Testis (tissue), 3 donors: Measurements from ENCODE around the gene SINHCAF. TPM values are rescaled to one million over a fixed set of nuclear protein-coding genes. Genes with fewer than 3 reads are reported as not detected.
A peak's percentile ranks its signal among the peaks of the same experiment; 100 is the strongest.
"Not testable (repeated sequence)": the region's sequence is repeated elsewhere in the genome, so short reads cannot be mapped to it uniquely, and the experiment has no call there.

Source experiments
- DNase-seq: peaks from one replicate; pipeline ENCODE4 v3.0.0-alpha.2; 2019
- H3K27ac ChIP-seq, 2 donors: fragments of 200-600 bp; sonication (generic); one replicate each; pipeline ENCODE4 v1.5.1; 2019
- H3K27me3 ChIP-seq: fragments of 200-600 bp; sonication (generic); one replicate; pipeline ENCODE4 v1.5.1; 2019
- H3K36me3 ChIP-seq: fragments of 200-600 bp; sonication (generic); one replicate; pipeline ENCODE4 v1.5.1; 2017; ENCODE audit warnings: low read depth; ENCODE audit errors: missing control alignments
- H3K4me1 ChIP-seq: fragments of 200-600 bp; sonication (generic); one replicate; pipeline ENCODE4 v1.5.1; 2019
- H3K4me3 ChIP-seq, 2 donors: fragments of 200-600 bp; sonication (generic); one replicate each; pipeline ENCODE4 v1.5.1; 2017 to 2019
- H3K9me3 ChIP-seq: fragments of 200-600 bp; sonication (generic); one replicate; pipeline ENCODE4 v1.5.1; 2017
- POLR2A ChIP-seq: fragments of 450-650 bp; IDR thresholded peaks from one replicate; pipeline ENCODE4 v1.6.1; 2017; ENCODE audit warnings: antibody characterized with exemption, mild to moderate bottlenecking, moderate library complexity
- WGBS, 2 donors: methylation state at CpG; one replicate each; pipeline ENCODE4 v1.1.5; 2018; 5-methylcytosine and 5-hydroxymethylcytosine counted together
- intact Hi-C: fragments of 100-400 bp; cut with DNase I; formaldehyde crosslinking; loops from one replicate; pipeline ENCODE4 v1.15.1; 2023; ENCODE audit warnings: low total_unique reads
- polyA plus RNA-seq: library from polyadenylated mRNA; stranded (reverse); fragments of 350-450 nt; fragmentation: Illumina TruSeq; extraction: RNeasy Lipid Tissue Mini Kit (QIAGEN cat#74804); gene quantifications from one replicate; pipeline ENCODE4 v1.2.3, GENCODE V29; 2014; ENCODE audit warnings: low read depth, low replicate concordance; ENCODE audit not compliant: insufficient read depth
- total RNA-seq, 2 donors: library from RNA; depleted of rRNA; stranded (reverse); fragments of >200 nt; gene quantifications; one replicate each; pipeline ENCODE4 v1.2.3, GENCODE V29; 2016
- TF ChIP-seq, protein P1 (sequence below), 3 experiments: fragments of 450-650 bp in 2 of 3; fragments of 200-600 bp in 1 of 3; sonication (generic) in 1 of 3; IDR thresholded peaks; one replicate each; pipeline ENCODE4 v1.5.1; 2016 to 2019; ENCODE audit warnings: antibody characterized with exemption in 3 of 3, mild to moderate bottlenecking in 2 of 3, moderate library complexity in 1 of 3

Gene SINHCAF
- total and polyA plus RNA-seq, 3 donors from 2014 or later: 45.2 to 47.9 (median 46.8) TPM

GRCh38 chr12:31248337-31248736 is 77.6 kb downstream of the SINHCAF start:
- DNase-seq: no peak
- TF ChIP-seq, protein P1, sequence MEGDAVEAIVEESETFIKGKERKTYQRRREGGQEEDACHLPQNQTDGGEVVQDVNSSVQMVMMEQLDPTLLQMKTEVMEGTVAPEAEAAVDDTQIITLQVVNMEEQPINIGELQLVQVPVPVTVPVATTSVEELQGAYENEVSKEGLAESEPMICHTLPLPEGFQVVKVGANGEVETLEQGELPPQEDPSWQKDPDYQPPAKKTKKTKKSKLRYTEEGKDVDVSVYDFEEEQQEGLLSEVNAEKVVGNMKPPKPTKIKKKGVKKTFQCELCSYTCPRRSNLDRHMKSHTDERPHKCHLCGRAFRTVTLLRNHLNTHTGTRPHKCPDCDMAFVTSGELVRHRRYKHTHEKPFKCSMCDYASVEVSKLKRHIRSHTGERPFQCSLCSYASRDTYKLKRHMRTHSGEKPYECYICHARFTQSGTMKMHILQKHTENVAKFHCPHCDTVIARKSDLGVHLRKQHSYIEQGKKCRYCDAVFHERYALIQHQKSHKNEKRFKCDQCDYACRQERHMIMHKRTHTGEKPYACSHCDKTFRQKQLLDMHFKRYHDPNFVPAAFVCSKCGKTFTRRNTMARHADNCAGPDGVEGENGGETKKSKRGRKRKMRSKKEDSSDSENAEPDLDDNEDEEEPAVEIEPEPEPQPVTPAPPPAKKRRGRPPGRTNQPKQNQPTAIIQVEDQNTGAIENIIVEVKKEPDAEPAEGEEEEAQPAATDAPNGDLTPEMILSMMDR (IDR thresholded peaks at IDR 0.05): no peak
- no peak for TF ChIP-seq POLR2A
- no peak overlapping the region for H3K27ac ChIP-seq
- no peaks in the 10 kb centered on the region for H3K27me3 ChIP-seq
- no peaks in the 10 kb centered on the region for H3K36me3 ChIP-seq
- 91 to 95% methylated on average over 6 of the region's 6 CpGs for WGBS, 2 donors
- H3K9me3 ChIP-seq: no peaks in the 10 kb centered on the region
- no peak overlapping the region for H3K4me3 ChIP-seq
- intact Hi-C loops: no loop called here
- no peaks in the 10 kb centered on the region for H3K4me1 ChIP-seq

DNA sequence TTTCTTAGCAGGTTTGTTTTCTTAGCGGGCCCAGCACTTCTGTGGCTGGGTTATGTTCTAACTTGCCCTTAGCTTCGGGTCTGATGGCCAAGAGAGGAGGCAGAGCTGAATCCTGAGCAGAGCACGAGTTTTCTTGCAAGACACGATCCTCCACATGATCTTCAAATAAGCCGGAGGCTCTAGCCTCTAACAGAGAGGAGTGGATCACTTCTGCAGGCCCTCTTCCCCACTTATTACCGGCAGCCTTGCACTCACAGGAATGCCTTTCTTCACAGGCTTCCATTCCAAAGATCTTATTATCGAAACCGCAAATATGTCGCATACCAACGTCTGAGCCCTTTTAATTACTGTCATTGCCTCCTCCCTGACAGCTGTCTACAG is 79.5 kb downstream of the SINHCAF start:
- H3K27me3 ChIP-seq: no peaks in the 10 kb centered on the region
- no peak for TF ChIP-seq POLR2A
- TF ChIP-seq, protein P1 (IDR thresholded peaks at IDR 0.05): no peak
- no peaks in the 10 kb centered on the region for H3K36me3 ChIP-seq
- intact Hi-C loops: no loop called here
- H3K4me3 ChIP-seq: no peak overlapping the region
- no peak for DNase-seq
- 72 to 83% methylated on average over 10 of the region's 10 CpGs for WGBS, 2 donors
- H3K9me3 ChIP-seq: no peaks in the 10 kb centered on the region
- no peaks in the 10 kb centered on the region for H3K4me1 ChIP-seq
- no peak overlapping the region for H3K27ac ChIP-seq

DNA sequence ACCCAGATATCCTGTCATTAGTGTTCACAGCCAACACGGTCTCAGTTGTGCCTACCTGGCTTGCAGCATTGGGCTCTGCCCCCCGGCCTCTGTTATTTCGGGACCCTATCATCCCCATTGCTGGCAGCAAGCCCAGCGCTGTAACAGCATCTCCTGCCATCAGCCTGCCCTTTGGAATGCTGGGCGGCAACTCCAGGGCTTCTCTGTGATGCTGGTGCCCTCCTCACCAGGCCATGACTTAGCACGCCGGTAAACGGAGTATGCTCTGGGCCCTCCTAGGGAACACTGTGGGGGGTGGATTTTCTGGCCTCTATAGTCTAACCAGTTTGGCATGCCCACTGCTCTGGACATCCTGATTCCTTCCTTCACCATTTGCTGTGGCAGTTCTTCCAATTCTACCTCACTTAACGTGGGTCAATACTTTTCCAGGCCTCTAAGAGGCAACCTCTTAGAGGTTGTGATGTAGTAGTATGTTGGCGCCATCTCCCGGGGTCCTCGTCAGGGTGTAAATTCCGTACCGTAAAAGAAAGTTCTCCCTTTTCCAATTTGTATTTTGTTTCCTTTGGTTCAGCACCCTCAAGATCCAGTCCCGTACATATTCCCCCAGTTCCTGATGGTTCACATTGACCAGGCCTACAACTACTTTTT is 80.0 kb downstream of the SINHCAF start:
- no peak overlapping the region for H3K27ac ChIP-seq
- WGBS, 2 donors: 89% methylated on average over 15 of the region's 15 CpGs
- H3K4me3 ChIP-seq: no peak overlapping the region
- no peaks in the 10 kb centered on the region for H3K9me3 ChIP-seq
- intact Hi-C loops: no loop called here
- no peaks in the 10 kb centered on the region for H3K27me3 ChIP-seq
- TF ChIP-seq POLR2A: no peak
- TF ChIP-seq, protein P1 (IDR thresholded peaks at IDR 0.05): no peak
- no peak for DNase-seq
- H3K4me1 ChIP-seq: no peaks in the 10 kb centered on the region
- H3K36me3 ChIP-seq: no peaks in the 10 kb centered on the region

- H3K4me1 ChIP-seq, intact Hi-C loops: not testable (repeated sequence)
Observed at GRCh38 chr12:31242418-31242817, 83.5 kb downstream of the SINHCAF start.

DNA sequence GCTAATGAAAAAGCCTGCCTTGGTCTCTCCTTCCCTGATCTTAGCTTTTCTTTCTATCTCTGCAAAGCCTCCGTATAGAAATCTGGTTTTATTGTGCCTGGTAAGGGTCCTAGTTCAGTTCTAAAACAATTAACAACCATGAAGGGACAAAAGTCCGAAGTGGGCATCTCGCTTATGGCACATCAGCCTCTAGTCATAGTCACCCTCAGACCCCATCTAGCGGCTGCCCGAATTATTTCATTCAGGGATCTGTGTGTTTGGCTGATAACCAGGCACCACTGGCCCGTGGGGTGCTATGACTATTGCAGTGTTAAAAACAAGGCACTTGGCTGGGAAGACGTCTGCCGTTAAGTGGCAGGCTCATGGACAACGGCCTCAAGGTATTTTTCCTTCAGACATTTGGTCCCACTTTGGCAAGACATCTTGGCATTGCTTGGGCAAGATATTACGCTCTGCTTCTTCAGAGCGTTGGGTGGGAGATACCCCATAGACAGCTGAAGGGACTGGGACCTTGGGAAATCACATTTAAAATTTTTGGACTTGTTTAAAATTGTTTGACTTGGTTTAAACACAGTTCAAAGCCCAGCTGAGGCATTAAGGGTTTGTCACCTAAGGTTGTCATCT is 87.1 kb downstream of the SINHCAF start:
- H3K27me3 ChIP-seq: no peaks in the 10 kb centered on the region
- TF ChIP-seq, protein P1 (IDR thresholded peaks at IDR 0.05): peak in 2 of 3 experiments; percentile 45 to 62
- TF ChIP-seq POLR2A: no peak
- H3K9me3 ChIP-seq: no peaks in the 10 kb centered on the region
- no peaks in the 10 kb centered on the region for H3K4me1 ChIP-seq
- no peak overlapping the region for H3K4me3 ChIP-seq
- intact Hi-C loops: no loop called here
- peak; percentile 72 for DNase-seq
- no peaks in the 10 kb centered on the region for H3K36me3 ChIP-seq
- WGBS, 2 donors: 43 to 44% methylated on average over 11 of the region's 11 CpGs
- H3K27ac ChIP-seq: no peak overlapping the region

More at GRCh38 chr12:31242418-31242817, 83.5 kb downstream of the SINHCAF start:
- H3K27me3 ChIP-seq, DNase-seq, H3K4me3 ChIP-seq, H3K9me3 ChIP-seq, H3K36me3 ChIP-seq, H3K27ac ChIP-seq: not testable (repeated sequence)
- 92 to 93% methylated on average over 10 of the region's 10 CpGs for WGBS, 2 donors

DNA sequence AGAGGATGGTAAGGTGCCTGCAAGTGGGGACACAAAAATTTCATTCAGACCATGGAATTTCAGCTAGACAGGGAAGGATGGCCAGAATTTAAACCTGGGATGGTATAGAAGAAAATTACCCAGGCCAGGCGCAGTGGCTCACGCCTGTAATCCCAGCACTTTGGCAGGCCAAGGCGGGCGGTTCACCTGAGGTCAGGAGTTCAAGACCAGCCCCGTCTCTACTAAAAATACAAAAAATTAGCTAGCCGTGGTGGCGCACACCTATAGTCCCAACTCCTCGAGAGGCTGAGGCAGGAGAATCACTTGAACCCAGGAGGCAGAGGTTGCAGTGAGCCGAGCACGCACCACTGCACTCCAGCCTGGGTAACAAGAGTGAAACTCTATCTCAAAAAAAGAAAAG is 87.6 kb downstream of the SINHCAF start:
- H3K27ac ChIP-seq, H3K4me3 ChIP-seq, DNase-seq, intact Hi-C loops, H3K9me3 ChIP-seq, H3K4me1 ChIP-seq, H3K36me3 ChIP-seq, H3K27me3 ChIP-seq: not testable (repeated sequence)
- WGBS, 2 donors: 63 to 68% methylated on average over 10 of the region's 10 CpGs
